Measurements from ENCODE around the gene HAPLN3. TPM values are rescaled to one million over a fixed set of nuclear protein-coding genes. Genes with fewer than 3 reads are reported as not detected.

Gene HAPLN3
- total RNA-seq, 4 donors from 2014 or later: 4.4 to 27.3 (median 16.2) TPM

- no peak for DNase-seq (ENCODE audit: low spot score in 2 of 2)
- Histone ChIP-seq H3K4me3 (no peak overlapping the region), H3K27ac (no peak overlapping the region), H3K9me3 (no peaks in the 10 kb centered on the region), H3K36me3 (no peaks in the 10 kb centered on the region), H3K27me3 (no peaks in the 10 kb centered on the region), H3K4me1 (no peaks in the 10 kb centered on the region)
- WGBS, 2 donors: 62 to 78% methylated on average over 1 of the region's 1 CpG
- TF ChIP-seq EP300 (IDR thresholded peaks at IDR 0.05): no peak
- TF ChIP-seq POLR2A (IDR thresholded peaks at IDR 0.05): no peak
- TF ChIP-seq, protein P1, sequence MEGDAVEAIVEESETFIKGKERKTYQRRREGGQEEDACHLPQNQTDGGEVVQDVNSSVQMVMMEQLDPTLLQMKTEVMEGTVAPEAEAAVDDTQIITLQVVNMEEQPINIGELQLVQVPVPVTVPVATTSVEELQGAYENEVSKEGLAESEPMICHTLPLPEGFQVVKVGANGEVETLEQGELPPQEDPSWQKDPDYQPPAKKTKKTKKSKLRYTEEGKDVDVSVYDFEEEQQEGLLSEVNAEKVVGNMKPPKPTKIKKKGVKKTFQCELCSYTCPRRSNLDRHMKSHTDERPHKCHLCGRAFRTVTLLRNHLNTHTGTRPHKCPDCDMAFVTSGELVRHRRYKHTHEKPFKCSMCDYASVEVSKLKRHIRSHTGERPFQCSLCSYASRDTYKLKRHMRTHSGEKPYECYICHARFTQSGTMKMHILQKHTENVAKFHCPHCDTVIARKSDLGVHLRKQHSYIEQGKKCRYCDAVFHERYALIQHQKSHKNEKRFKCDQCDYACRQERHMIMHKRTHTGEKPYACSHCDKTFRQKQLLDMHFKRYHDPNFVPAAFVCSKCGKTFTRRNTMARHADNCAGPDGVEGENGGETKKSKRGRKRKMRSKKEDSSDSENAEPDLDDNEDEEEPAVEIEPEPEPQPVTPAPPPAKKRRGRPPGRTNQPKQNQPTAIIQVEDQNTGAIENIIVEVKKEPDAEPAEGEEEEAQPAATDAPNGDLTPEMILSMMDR (IDR thresholded peaks at IDR 0.05): no peak
Measured at GRCh38 chr15:88863412-88863811, 31.9 kb downstream of the HAPLN3 start.

- H3K4me3 ChIP-seq: no peak overlapping the region
- no peaks in the 10 kb centered on the region for H3K27me3 ChIP-seq
- TF ChIP-seq POLR2A (IDR thresholded peaks at IDR 0.05) (no peak), EP300 (IDR thresholded peaks at IDR 0.05) (no peak)
- TF ChIP-seq, protein P1 (IDR thresholded peaks at IDR 0.05): no peak
- WGBS, 2 donors: 77 to 79% methylated on average over 7 of the region's 7 CpGs
- H3K9me3 ChIP-seq: peaks cover 0 to 1% (median 0%) of the 10 kb centered on the region in 4 donors
- no peak overlapping the region for H3K27ac ChIP-seq
- no peaks in the 10 kb centered on the region for H3K36me3 ChIP-seq
- H3K4me1 ChIP-seq: no peaks in the 10 kb centered on the region
- no peak for DNase-seq (ENCODE audit: low spot score in 2 of 2)
Measured at GRCh38 chr15:88860212-88860611, 35.1 kb downstream of the HAPLN3 start.

DNA sequence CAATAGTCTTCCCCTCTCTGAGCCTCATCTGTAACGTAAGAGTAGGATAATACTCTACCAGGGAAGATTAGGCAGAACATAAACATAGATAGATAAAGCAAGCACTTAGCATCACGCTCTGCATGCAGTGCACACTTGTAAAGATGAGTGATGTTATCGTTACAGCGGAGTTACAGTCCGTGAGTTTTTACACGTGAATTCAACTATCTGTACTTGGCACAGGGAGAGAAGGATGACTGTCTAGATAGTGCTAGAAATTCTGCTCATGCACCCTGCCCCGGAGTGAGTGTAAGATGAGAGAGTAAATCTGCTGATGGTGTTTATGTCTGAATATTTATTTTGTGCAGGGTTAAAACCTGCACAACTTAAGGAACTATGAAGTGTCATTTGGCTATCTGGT, 35.8 kb downstream of the HAPLN3 start:
- Histone ChIP-seq H3K27ac (no peak overlapping the region), H3K9me3 (peaks cover 0 to 7% (median 0%) of the 10 kb centered on the region in 4 donors), H3K27me3 (no peaks in the 10 kb centered on the region), H3K36me3 (no peaks in the 10 kb centered on the region), H3K4me1 (no peaks in the 10 kb centered on the region), H3K4me3 (no peak overlapping the region)
- DNase-seq (ENCODE audit: low spot score in 2 of 2): no peak
- WGBS, 2 donors: 58 to 74% methylated on average over 7 of the region's 7 CpGs
- TF ChIP-seq EP300 (IDR thresholded peaks at IDR 0.05) (no peak), POLR2A (IDR thresholded peaks at IDR 0.05) (no peak)
- TF ChIP-seq, protein P1 (IDR thresholded peaks at IDR 0.05): no peak

DNA sequence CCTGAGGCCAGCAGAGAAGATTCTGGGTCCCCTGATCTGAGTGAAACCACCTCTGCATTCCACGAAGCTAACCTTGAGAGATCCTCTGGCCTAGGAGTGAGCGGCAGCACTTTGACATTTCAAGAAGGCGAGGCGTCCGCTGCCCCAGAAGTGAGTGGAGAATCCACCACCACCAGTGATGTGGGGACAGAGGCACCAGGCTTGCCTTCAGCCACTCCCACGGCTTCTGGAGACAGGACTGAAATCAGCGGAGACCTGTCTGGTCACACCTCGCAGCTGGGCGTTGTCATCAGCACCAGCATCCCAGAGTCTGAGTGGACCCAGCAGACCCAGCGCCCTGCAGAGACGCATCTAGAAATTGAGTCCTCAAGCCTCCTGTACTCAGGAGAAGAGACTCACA, 36.4 kb downstream of the HAPLN3 start:
- Histone ChIP-seq H3K4me3 (no peak overlapping the region), H3K9me3 (peaks cover 0 to 7% (median 0%) of the 10 kb centered on the region in 4 donors), H3K27ac (no peak overlapping the region), H3K36me3 (no peaks in the 10 kb centered on the region), H3K4me1 (no peaks in the 10 kb centered on the region), H3K27me3 (peaks cover 0 to 3% of the 10 kb centered on the region in 2 donors)
- no peak for TF ChIP-seq EP300 (IDR thresholded peaks at IDR 0.05)
- 88 to 100% methylated on average over 4 to 11 of the region's 11 CpGs for WGBS, 2 donors
- DNase-seq (ENCODE audit: low spot score in 2 of 2): no peak

DNA sequence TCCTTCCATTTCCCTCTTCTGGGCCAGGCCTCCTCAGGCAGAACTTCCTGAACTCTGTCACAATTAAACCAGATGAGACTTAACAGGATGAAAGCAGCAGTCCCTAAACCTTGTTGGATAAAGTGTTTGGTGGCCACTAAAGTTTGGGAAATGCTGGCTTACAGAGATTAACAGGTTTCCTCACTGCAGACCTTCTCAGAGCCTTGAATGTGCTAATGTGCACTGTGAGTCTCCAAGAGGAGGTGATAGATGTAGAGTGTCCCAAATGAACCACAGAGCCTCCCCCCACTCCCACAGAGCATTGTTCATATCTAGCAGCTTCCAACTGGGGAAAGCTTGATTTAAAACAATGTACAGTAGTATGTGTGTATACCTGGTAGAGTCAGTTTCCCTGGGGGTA, 42.9 kb downstream of the HAPLN3 start:
- H3K4me3 ChIP-seq: no peak overlapping the region
- H3K4me1 ChIP-seq: no peaks in the 10 kb centered on the region
- H3K9me3 ChIP-seq: peaks cover 0 to 7% (median 0%) of the 10 kb centered on the region in 4 donors
- TF ChIP-seq, protein P1 (IDR thresholded peaks at IDR 0.05): no peak
- TF ChIP-seq POLR2A (IDR thresholded peaks at IDR 0.05) (no peak), EP300 (IDR thresholded peaks at IDR 0.05) (no peak)
- peaks cover 0 to 8% of the 10 kb centered on the region in 2 donors for H3K27me3 ChIP-seq
- no peaks in the 10 kb centered on the region for H3K36me3 ChIP-seq
- DNase-seq (ENCODE audit: low spot score in 2 of 2): no peak
- H3K27ac ChIP-seq: no peak overlapping the region

All from tibial nerve (tissue), 4 donors.